Measurements from ENCODE around the gene IFI35. TPM values are rescaled to one million over a fixed set of nuclear protein-coding genes. Genes with fewer than 3 reads are reported as not detected.
A peak's percentile ranks its signal among the peaks of the same experiment; 100 is the strongest.

Gene IFI35
- total RNA-seq, 1 experiment from 2014 or later = 98.6 TPM

- intact Hi-C loops (cut with micrococcal nuclease; ENCODE audit: unreplicated experiment) = no loop called here
- TF ChIP-seq CTCF (IDR thresholded peaks at IDR 0.05; ENCODE audit: unreplicated experiment) = no peak
- CTCF ChIA-PET = no interaction called here
- Mint-ChIP-seq H3K27ac (ENCODE audit: unreplicated experiment) (peak overlapping the region; percentile 9), H3K27me3 (ENCODE audit: unreplicated experiment) (no peaks in the 10 kb centered on the region), H3K36me3 (ENCODE audit: insufficient read depth, unreplicated experiment) (peaks cover 82% of the 10 kb centered on the region), H3K4me1 (ENCODE audit: low read depth, unreplicated experiment) (peaks cover 33% of the 10 kb centered on the region), H3K9me3 (ENCODE audit: low read depth, unreplicated experiment) (no peaks in the 10 kb centered on the region), H3K4me3 (ENCODE audit: low read depth, unreplicated experiment) (no peak overlapping the region)
- BruUV-seq (replicated peaks) = no TSS peak
- no peak for DNase-seq
Measured at GRCh38 chr17:43015579-43015978, 9.0 kb downstream of the IFI35 start.

GRCh38 chr17:43016216-43016615 is 9.6 kb downstream of the IFI35 start:
- TF ChIP-seq CTCF (IDR thresholded peaks at IDR 0.05; ENCODE audit: unreplicated experiment) = no peak
- Mint-ChIP-seq H3K9me3 (ENCODE audit: low read depth, unreplicated experiment) (no peaks in the 10 kb centered on the region), H3K27ac (ENCODE audit: unreplicated experiment) (no peak overlapping the region), H3K4me1 (ENCODE audit: low read depth, unreplicated experiment) (peaks cover 31% of the 10 kb centered on the region), H3K4me3 (ENCODE audit: low read depth, unreplicated experiment) (no peak overlapping the region), H3K27me3 (ENCODE audit: unreplicated experiment) (no peaks in the 10 kb centered on the region), H3K36me3 (ENCODE audit: insufficient read depth, unreplicated experiment) (peaks cover 83% of the 10 kb centered on the region)
- CTCF ChIA-PET = no interaction called here
- no peak for DNase-seq
- intact Hi-C loops (cut with micrococcal nuclease; ENCODE audit: unreplicated experiment) = no loop called here
- BruUV-seq (replicated peaks) = no TSS peak

- no TSS peak for BruUV-seq (replicated peaks)
- Mint-ChIP-seq H3K27ac (ENCODE audit: unreplicated experiment) (peak overlapping the region; percentile 4), H3K27me3 (ENCODE audit: unreplicated experiment) (no peaks in the 10 kb centered on the region), H3K4me3 (ENCODE audit: low read depth, unreplicated experiment) (no peak overlapping the region), H3K4me1 (ENCODE audit: low read depth, unreplicated experiment) (peaks cover 23% of the 10 kb centered on the region), H3K36me3 (ENCODE audit: insufficient read depth, unreplicated experiment) (peaks cover 85% of the 10 kb centered on the region), H3K9me3 (ENCODE audit: low read depth, unreplicated experiment) (no peaks in the 10 kb centered on the region)
- CTCF ChIA-PET = interaction anchor here (0.5 to 0.6 kb wide), 3 partner anchors 58 to 316 kb away, joined by 3 to 5 read pairs (median 4); no protein-coding TSS in a partner anchor
- no peak for TF ChIP-seq CTCF (IDR thresholded peaks at IDR 0.05; ENCODE audit: unreplicated experiment)
- DNase-seq = no peak
- intact Hi-C loops (cut with micrococcal nuclease; ENCODE audit: unreplicated experiment) = no loop called here
Measured at GRCh38 chr17:43018008-43018853, 11.6 kb downstream of the IFI35 start.

- H3K9me3 Mint-ChIP-seq (ENCODE audit: low read depth, unreplicated experiment) = no peaks in the 10 kb centered on the region
- no peak overlapping the region for H3K4me3 Mint-ChIP-seq (ENCODE audit: low read depth, unreplicated experiment)
- no peak for DNase-seq
- CTCF ChIA-PET = interaction anchor here (0.5 kb wide), 1 partner anchor 74 kb away, joined by 4 read pairs; no protein-coding TSS in a partner anchor
- no peak for TF ChIP-seq CTCF (IDR thresholded peaks at IDR 0.05; ENCODE audit: unreplicated experiment)
- intact Hi-C loops (cut with micrococcal nuclease; ENCODE audit: unreplicated experiment) = no loop called here
- H3K27ac Mint-ChIP-seq (ENCODE audit: unreplicated experiment) = no peak overlapping the region
- H3K27me3 Mint-ChIP-seq (ENCODE audit: unreplicated experiment) = peaks cover 2% of the 10 kb centered on the region
- H3K36me3 Mint-ChIP-seq (ENCODE audit: insufficient read depth, unreplicated experiment) = peaks cover 78% of the 10 kb centered on the region
- peaks cover 23% of the 10 kb centered on the region for H3K4me1 Mint-ChIP-seq (ENCODE audit: low read depth, unreplicated experiment)
- BruUV-seq (replicated peaks) = no TSS peak
Measured at GRCh38 chr17:43018932-43019331, 12.3 kb downstream of the IFI35 start.

Data from Calu3 (cell line).